Measurements from ENCODE around the gene MYH11.
"Not testable (repeated sequence)": the region's sequence is repeated elsewhere in the genome, so short reads cannot be mapped to it uniquely, and the experiment has no call there.

MYH11 gene

GRCh38 chr16:15671530-15672117 lies 185.2 kb downstream of the MYH11 start:
- peak; percentile 30 for DNase-seq (ENCODE audit: low spot score)

GRCh38 chr16:15667091-15667742 lies 189.6 kb downstream of the MYH11 start:
- no peak for DNase-seq (ENCODE audit: low spot score)

GRCh38 chr16:15665107-15665506 lies 191.7 kb downstream of the MYH11 start:
- DNase-seq (ENCODE audit: low spot score): no peak

- DNase-seq (ENCODE audit: low spot score): no peak
Measured at GRCh38 chr16:15660203-15660601, 196.6 kb downstream of the MYH11 start.

- no peak for DNase-seq (ENCODE audit: low spot score)
Measured at GRCh38 chr16:15658556-15658955, 198.3 kb downstream of the MYH11 start.

- no peak for DNase-seq (ENCODE audit: low spot score)
Measured at GRCh38 chr16:15658149-15658548, 198.7 kb downstream of the MYH11 start.

- not testable (repeated sequence) for DNase-seq (ENCODE audit: low spot score)
Measured at GRCh38 chr16:15655561-15655960, 201.3 kb downstream of the MYH11 start.

- no peak for DNase-seq (ENCODE audit: low spot score)
Measured at GRCh38 chr16:15654591-15654990, 202.2 kb downstream of the MYH11 start.

GRCh38 chr16:15653227-15653626 lies 203.6 kb downstream of the MYH11 start:
- peak; percentile 55 for DNase-seq (ENCODE audit: low spot score)
